Keratinocyte (primary cell): ENCODE measurements around the gene FBN1.

Source experiments
- CTCF ChIP-seq, 3 experiments: IDR thresholded peaks in 1 of 3; conservative IDR thresholded peaks in 1 of 3; optimal IDR thresholded peaks in 1 of 3; 2 replicates in 2 of 3; 3 replicates in 1 of 3; pipeline versions ENCODE3 to v1.5.1; 2011; ENCODE audit warnings: low read length in 3 of 3, mild to moderate bottlenecking in 3 of 3, moderate library complexity in 2 of 3, control low read depth in 1 of 3, inconsistent platforms in 1 of 3; ENCODE audit not compliant: insufficient read depth in 2 of 3; ENCODE audit errors: extremely low read depth in 1 of 3
- EZH2 ChIP-seq: IDR thresholded peaks from one replicate; pipeline ENCODE4 v1.6.1; 2012; ENCODE audit warnings: inconsistent platforms, mild to moderate bottlenecking, low read length, moderate library complexity

- no peak for TF ChIP-seq CTCF (optimal IDR thresholded peaks at IDR 0.05 in 1 of 3, IDR thresholded peaks at IDR 0.05 in 1 of 3, conservative IDR thresholded peaks at IDR 0.05 in 1 of 3; ENCODE audit: extremely low read depth in 1 of 3, insufficient read depth in 2 of 3, low read length in 3 of 3)
- no peak for TF ChIP-seq EZH2
These were observed 29.9 kb upstream of the FBN1 start for GRCh38 chr15:48675436-48675835.
